A549 (cell line): Measurements from ENCODE around the gene PFAS. TPM values are rescaled to one million over a fixed set of nuclear protein-coding genes. Genes with fewer than 3 reads are reported as not detected.
A peak's percentile ranks its signal among the peaks of the same experiment; 100 is the strongest.

Source experiments
- ATAC-seq, 2 experiments: fragments of 200-7000 bp in 1 of 2; fragments of >200 bp in 1 of 2; cut with Nextera tagmentation in 1 of 2; cut with Tn5 transposase in 1 of 2; 3 replicates each; pipeline versions ENCODE4 v1.8.0 to v1.9.1; 2018 to 2020; ENCODE audit warnings: mild to moderate bottlenecking in 1 of 2, moderate library complexity in 1 of 2
- CTCF ChIA-PET: fragments of 300-600 bp; sonication (Branson Sonifier 250); formaldehyde crosslinking; extraction: SDS; loops from one replicate; lab custom pipeline; 2021; ENCODE audit warnings: antibody characterized with exemption, inconsistent platforms; lab: Yijun Ruan, JAX
- POLR2A ChIA-PET: fragments of 350-600 bp; formaldehyde crosslinking; extraction: SDS; loops from one replicate; lab custom pipeline; 2021; ENCODE audit warnings: antibody characterized with exemption, inconsistent platforms; lab: Yijun Ruan, JAX
- DNase-seq, 2 experiments: peaks; one replicate each; pipeline versions ENCODE4 v3.0.0 to v3.0.0-alpha.2; 2011 to 2016; ENCODE audit warnings: low read depth in 1 of 2, low spot score in 1 of 2
- FAIRE-seq: peaks from 2 replicates; lab custom pipeline; 2011; peaks lifted over from hg19 to GRCh38; lab: Jason Lieb, UNC
- H3K27ac ChIP-seq, 2 experiments: fragments of >200 bp; sonication (Bioruptor Twin); formaldehyde crosslinking; 3 replicates each; pipeline ENCODE4 v1.5.1; 2016 to 2017
- H3K4me1 ChIP-seq: fragments of >200 bp; sonication (Bioruptor Twin); formaldehyde crosslinking; 3 replicates; pipeline ENCODE4 v1.6.1; 2016
- H3K4me2 ChIP-seq: fragments of >200 bp; sonication (Bioruptor Twin); formaldehyde crosslinking; 3 replicates; pipeline ENCODE4 v1.6.1; 2016
- H3K4me3 ChIP-seq: fragments of >200 bp; sonication (Bioruptor Twin); formaldehyde crosslinking; 3 replicates; pipeline ENCODE4 v1.5.1; 2016
- H3K9me3 ChIP-seq: fragments of >200 bp; sonication (Bioruptor Twin); formaldehyde crosslinking; 3 replicates; pipeline ENCODE4 v1.6.1; 2016
- BHLHE40 ChIP-seq: IDR thresholded peaks from 2 replicates; pipeline ENCODE4 v1.6.1; 2012; ENCODE audit warnings: low read depth, low read length, inconsistent platforms
- CHD2 ChIP-seq: fragments of 150-350 bp; IDR thresholded peaks from 2 replicates; pipeline ENCODE4 v1.6.1; 2014; ENCODE audit warnings: low read length; ENCODE audit not compliant: partially characterized antibody
- CHD4 ChIP-seq: fragments of 200-600 bp; sonication (generic); IDR thresholded peaks from 2 replicates; pipeline ENCODE4 v1.6.1; 2016; ENCODE audit warnings: antibody characterized with exemption, mild to moderate bottlenecking, borderline replicate concordance
- E2F6 ChIP-seq: IDR thresholded peaks from 2 replicates; pipeline ENCODE4 v1.6.1; 2012; ENCODE audit warnings: low read depth, borderline replicate concordance
- EP300 ChIP-seq, 2 experiments: fragments of >200 bp; sonication (Bioruptor Twin); formaldehyde crosslinking; IDR thresholded peaks; 2 replicates in 1 of 2; 3 replicates in 1 of 2; pipeline ENCODE4 v1.6.1; 2016 to 2017
- ESRRA ChIP-seq: fragments of 150-350 bp; IDR thresholded peaks from 2 replicates; pipeline ENCODE4 v1.6.1; 2014; ENCODE audit warnings: mild to moderate bottlenecking, low read length, borderline replicate concordance
- FOSB ChIP-seq: fragments of 250-450 bp; sonication (Bioruptor Pico); IDR thresholded peaks from 2 replicates; pipeline ENCODE4 v1.5.0; 2020; ENCODE audit warnings: mild to moderate bottlenecking, moderate library complexity
- FOXS1 ChIP-seq: fragments of 250-450 bp; sonication (Bioruptor Pico); IDR thresholded peaks from 2 replicates; pipeline ENCODE4 v1.5.0; 2020; ENCODE audit warnings: mild to moderate bottlenecking, moderate library complexity
- HDAC2 ChIP-seq: fragments of 200-600 bp; sonication (generic); IDR thresholded peaks from 2 replicates; pipeline ENCODE4 v1.6.1; 2016
- HEYL ChIP-seq: fragments of 250-450 bp; sonication (Bioruptor Pico); IDR thresholded peaks from 2 replicates; pipeline ENCODE4 v1.8.0; 2021; ENCODE audit warnings: mild to moderate bottlenecking, moderate library complexity
- HOXA7 ChIP-seq: fragments of 250-450 bp; sonication (Bioruptor Pico); IDR thresholded peaks from 2 replicates; pipeline ENCODE4 v1.5.0; 2020; ENCODE audit warnings: mild to moderate bottlenecking, moderate library complexity
- HOXB13 ChIP-seq: fragments of 250-450 bp; sonication (Bioruptor Pico); IDR thresholded peaks from 2 replicates; pipeline ENCODE4 v1.5.0; 2020; ENCODE audit warnings: low read depth, mild to moderate bottlenecking, moderate library complexity
- HOXB5 ChIP-seq: fragments of 250-450 bp; sonication (Bioruptor Pico); IDR thresholded peaks from 2 replicates; pipeline ENCODE4 v1.5.0; 2020; ENCODE audit warnings: mild to moderate bottlenecking, moderate library complexity
- JUN ChIP-seq, 2 experiments: fragments of >200 bp; sonication (Bioruptor Twin); formaldehyde crosslinking; IDR thresholded peaks; 2 replicates in 1 of 2; 3 replicates in 1 of 2; pipeline ENCODE4 v1.6.1; 2016 to 2017
- KDM1A ChIP-seq: fragments of 200-600 bp; sonication (generic); IDR thresholded peaks from 2 replicates; pipeline ENCODE4 v1.6.1; 2016; ENCODE audit warnings: low read depth, mild to moderate bottlenecking
- MAFK ChIP-seq: fragments of 450-650 bp; IDR thresholded peaks from 2 replicates; pipeline ENCODE4 v1.6.1; 2014; ENCODE audit not compliant: partially characterized antibody
- POLR2AphosphoS2 ChIP-seq: conservative IDR thresholded peaks from 2 replicates; pipeline ENCODE4 v1.6.1; 2012; ENCODE audit warnings: low read length, improper control_type of control experiment, inconsistent platforms
- RAD21 ChIP-seq, 2 experiments: fragments of >200 bp in 1 of 2; sonication (Bioruptor Twin) in 1 of 2; formaldehyde crosslinking in 1 of 2; IDR thresholded peaks in 1 of 2; conservative IDR thresholded peaks in 1 of 2; 2 replicates in 1 of 2; 3 replicates in 1 of 2; pipeline ENCODE4 v1.6.1; 2012 to 2018; ENCODE audit warnings: inconsistent platforms in 1 of 2
- RARB ChIP-seq: fragments of 250-450 bp; sonication (Bioruptor Pico); IDR thresholded peaks from 2 replicates; pipeline ENCODE4 v1.8.0; 2021; ENCODE audit warnings: mild to moderate bottlenecking, moderate library complexity
- RFX5 ChIP-seq: fragments of 450-650 bp; IDR thresholded peaks from 2 replicates; pipeline ENCODE4 v1.7.1; 2014; ENCODE audit warnings: antibody characterized with exemption, mild to moderate bottlenecking, moderate library complexity
- SREBF2 ChIP-seq: fragments of 450-650 bp; IDR thresholded peaks from 2 replicates; pipeline ENCODE4 v1.6.1; 2014; ENCODE audit warnings: mild to moderate bottlenecking, moderate library complexity
- TFCP2L1 ChIP-seq: fragments of 250-450 bp; sonication (Bioruptor Pico); IDR thresholded peaks from 2 replicates; pipeline ENCODE4 v1.5.0; 2021; ENCODE audit warnings: mild to moderate bottlenecking
- TP53 ChIP-seq: fragments of 250-450 bp; sonication (Bioruptor Pico); IDR thresholded peaks from 2 replicates; pipeline ENCODE4 v1.5.0; 2021; ENCODE audit warnings: mild to moderate bottlenecking, moderate library complexity
- WGBS: methylation state at CpG from one replicate; pipeline ENCODE4 v1.1.6; 2017; ENCODE audit errors: missing lambda C conversion rate; 5-methylcytosine and 5-hydroxymethylcytosine counted together
- polyA plus RNA-seq, 4 experiments: library from polyadenylated mRNA; depleted of rRNA in 3 of 4; stranded (reverse); fragments of >200 nt; fragmentation: RNase III in 1 of 4; extraction: RNeasy Plus Mini Kit Qiagen cat#74134 plus additional on column Dnase treatment in 1 of 4; gene quantifications; 2 replicates in 3 of 4; 3 replicates in 1 of 4; pipeline ENCODE4 v1.2.3, GENCODE V29; 2011 to 2017
- TF ChIP-seq, protein P1 (sequence below): fragments of 250-450 bp; sonication (Bioruptor Pico); IDR thresholded peaks from 2 replicates; pipeline ENCODE4 v1.5.0; 2020; ENCODE audit warnings: low read depth, mild to moderate bottlenecking, moderate library complexity

PFAS gene
- polyA plus RNA-seq, 2 of the 4 experiments (the other 2 are of a cell fraction): 51.9 to 58.2 TPM

GRCh38 chr17:8227238-8227581 is 21.9 kb upstream of the PFAS start (continued):
- TF ChIP-seq POLR2AphosphoS2 (no peak), TP53 (CRISPR knock-in tag) (no peak), KDM1A (no peak), CHD2 (no peak), HDAC2 (no peak), EP300 (IDR thresholded peaks at IDR 0.05) (no peak), SREBF2 (no peak), RARB (CRISPR knock-in tag) (no peak), HOXA7 (CRISPR knock-in tag) (peak; percentile 96; the same call in 1 of the 2 replicates), ESRRA (no peak), JUN (IDR thresholded peaks at IDR 0.05) (no peak)
- TF ChIP-seq, protein P1, sequence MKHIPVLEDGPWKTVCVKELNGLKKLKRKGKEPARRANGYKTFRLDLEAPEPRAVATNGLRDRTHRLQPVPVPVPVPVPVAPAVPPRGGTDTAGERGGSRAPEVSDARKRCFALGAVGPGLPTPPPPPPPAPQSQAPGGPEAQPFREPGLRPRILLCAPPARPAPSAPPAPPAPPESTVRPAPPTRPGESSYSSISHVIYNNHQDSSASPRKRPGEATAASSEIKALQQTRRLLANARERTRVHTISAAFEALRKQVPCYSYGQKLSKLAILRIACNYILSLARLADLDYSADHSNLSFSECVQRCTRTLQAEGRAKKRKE: 0 out of 2 replicates have a peak, but pooled peaks have one; percentile 2

GRCh38 chr17:8231701-8232100 is 17.4 kb upstream of the PFAS start:
- FAIRE-seq (no peak), ATAC-seq (no peak), DNase-seq (no peak)
- ChIA-PET CTCF (interaction anchor here (1.0 to 12.0 kb wide), 3 partner anchors 12 to 152 kb away, joined by 4 to 160 read pairs (median 4); partner anchors contain the start of genes CTC1 and PFAS), POLR2A (no interaction called here)
- 93% methylated on average over 10 of the region's 10 CpGs for WGBS
- H3K4me2 ChIP-seq: no peak overlapping the region
- TF ChIP-seq HOXB5 (CRISPR knock-in tag): no peak
- no peak for TF ChIP-seq TFCP2L1 (CRISPR knock-in tag)
- no peak for TF ChIP-seq MAFK
- no peak for TF ChIP-seq EP300 (IDR thresholded peaks at IDR 0.05)
- TF ChIP-seq HEYL (CRISPR knock-in tag): no peak
- TF ChIP-seq HOXB13: no peak
- no peak for TF ChIP-seq CHD4
- no peak for TF ChIP-seq BHLHE40
- TF ChIP-seq RFX5: no peak
- H3K4me3 ChIP-seq: no peak overlapping the region
- H3K9me3 ChIP-seq: no peaks in the 10 kb centered on the region
- peaks cover 9% of the 10 kb centered on the region for H3K4me1 ChIP-seq
- no peak overlapping the region for H3K27ac ChIP-seq

GRCh38 chr17:8234361-8235270 is 14.5 kb upstream of the PFAS start:
- H3K9me3 ChIP-seq: no peaks in the 10 kb centered on the region
- POLR2A ChIA-PET: interaction anchor here (0.9 to 1.4 kb wide), 2 partner anchors 11 to 60 kb away, joined by 3 to 4 read pairs; partner anchors contain the start of gene SLC25A35
- no peak for TF ChIP-seq TFCP2L1 (CRISPR knock-in tag)
- no peak for TF ChIP-seq RAD21 (conservative IDR thresholded peaks at IDR 0.05 in 1 of 2, IDR thresholded peaks at IDR 0.05 in 1 of 2)
- no peak for TF ChIP-seq FOXS1
- no peak for TF ChIP-seq E2F6
- TF ChIP-seq FOSB (CRISPR knock-in tag): no peak
- TF ChIP-seq BHLHE40: no peak
- TF ChIP-seq HOXA7 (CRISPR knock-in tag): no peak
- DNase-seq: no peak
- 87% methylated on average over 21 of the region's 21 CpGs for whole genome bisulfite sequencing
- no peak overlapping the region for H3K4me2 ChIP-seq
- ATAC-seq: 0 out of 6 replicates have a peak, but pooled peaks of 1 of the 2 experiments have one; percentile 3
- CTCF ChIA-PET: interaction anchor here (1.2 to 1.6 kb wide), 6 partner anchors 8 to 113 kb away, joined by 3 to 7 read pairs (median 5); partner anchors contain the start of genes CTC1 and PFAS
- H3K4me1 ChIP-seq: no peaks in the 10 kb centered on the region
- no peak for FAIRE-seq
- H3K4me3 ChIP-seq: no peak overlapping the region
- H3K27ac ChIP-seq: no peak overlapping the region
